GM18505 (cell line): ENCODE measurements around the gene SEPSECS.
A peak's percentile ranks its signal among the peaks of the same experiment; 100 is the strongest.
"Not testable (repeated sequence)": the region's sequence is repeated elsewhere in the genome, so short reads cannot be mapped to it uniquely, and the experiment has no call there.

Experiments
- ATAC-seq: cut with Tn5 transposase; IDR thresholded peaks from one replicate; pipeline ENCODE4 v1.9.1; 2021; ENCODE audit not compliant: unreplicated experiment
- POLR2A ChIP-seq: IDR thresholded peaks from 4 replicates; pipeline ENCODE4 v1.6.1; 2011; ENCODE audit warnings: borderline replicate concordance; ENCODE audit not compliant: insufficient read depth, insufficient read length; ENCODE audit errors: extremely low read depth

Gene SEPSECS

DNA sequence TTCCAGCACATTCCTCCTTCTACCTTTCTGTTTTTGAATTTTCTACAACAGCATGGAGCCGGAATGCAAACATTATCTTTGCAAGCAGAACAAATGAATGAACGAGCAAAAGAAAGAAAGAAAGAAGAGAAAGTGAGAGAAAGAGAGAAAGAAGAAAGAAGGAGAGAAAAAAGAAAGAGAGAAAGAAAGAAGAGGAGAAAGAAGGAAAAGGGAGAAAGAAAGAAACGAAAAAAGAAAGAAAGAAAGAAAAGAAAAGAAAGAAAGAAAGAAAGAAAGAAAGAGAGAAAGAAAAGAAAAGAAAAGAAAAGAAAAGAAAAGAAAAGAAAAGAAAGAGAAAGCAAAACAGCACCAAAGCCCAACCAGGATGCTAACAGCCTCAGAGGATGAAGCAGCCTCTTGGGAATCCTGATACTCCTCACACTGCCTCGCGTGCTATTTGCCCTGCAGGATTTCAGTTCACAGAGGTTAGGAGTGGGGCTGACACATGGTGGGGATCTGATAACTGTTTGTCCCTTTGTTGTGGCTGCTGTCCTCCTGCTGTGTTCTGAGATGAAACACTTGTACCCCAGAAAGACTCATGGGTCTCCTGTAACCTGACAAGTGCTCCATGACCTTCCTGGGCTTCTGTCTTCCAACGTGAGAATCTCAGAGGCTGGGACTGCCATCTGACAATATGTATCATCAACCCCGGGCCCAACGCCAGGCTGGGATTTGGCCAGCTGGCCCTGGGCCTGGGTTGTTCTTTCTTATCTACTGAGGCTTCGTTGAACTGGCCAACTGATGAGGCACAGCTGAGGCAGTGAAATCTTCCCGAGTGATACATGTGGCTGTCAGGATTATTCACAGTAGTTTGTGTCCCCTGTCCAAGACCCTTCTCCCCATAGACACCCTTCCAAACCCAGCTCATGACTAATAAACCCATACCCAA, 61.0 kb downstream of the SEPSECS start:
- no peak for TF ChIP-seq POLR2A
- ATAC-seq = no peak

DNA sequence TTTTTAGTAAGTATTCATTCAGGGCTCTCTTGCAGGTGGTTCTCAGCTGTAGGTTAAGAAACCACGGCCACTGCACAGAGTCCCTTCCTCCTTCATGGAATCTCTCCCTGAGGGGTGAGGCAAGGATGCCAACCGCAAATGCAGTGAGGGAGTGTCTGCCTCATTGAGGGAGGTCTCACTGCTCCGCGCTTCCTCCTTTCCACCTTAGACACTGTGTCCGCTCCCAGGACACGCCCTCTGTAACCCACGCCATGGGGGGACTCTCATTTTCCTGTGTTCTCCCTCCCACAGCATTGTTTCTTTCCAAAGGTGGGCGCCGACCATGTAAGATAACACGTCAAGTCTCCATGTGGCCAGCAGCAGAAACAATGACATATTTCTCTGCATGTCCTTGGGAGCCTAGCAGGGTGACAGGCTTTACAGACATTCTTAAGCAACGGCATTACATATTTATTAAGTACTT, 63.2 kb downstream of the SEPSECS start:
- ATAC-seq = no peak

DNA sequence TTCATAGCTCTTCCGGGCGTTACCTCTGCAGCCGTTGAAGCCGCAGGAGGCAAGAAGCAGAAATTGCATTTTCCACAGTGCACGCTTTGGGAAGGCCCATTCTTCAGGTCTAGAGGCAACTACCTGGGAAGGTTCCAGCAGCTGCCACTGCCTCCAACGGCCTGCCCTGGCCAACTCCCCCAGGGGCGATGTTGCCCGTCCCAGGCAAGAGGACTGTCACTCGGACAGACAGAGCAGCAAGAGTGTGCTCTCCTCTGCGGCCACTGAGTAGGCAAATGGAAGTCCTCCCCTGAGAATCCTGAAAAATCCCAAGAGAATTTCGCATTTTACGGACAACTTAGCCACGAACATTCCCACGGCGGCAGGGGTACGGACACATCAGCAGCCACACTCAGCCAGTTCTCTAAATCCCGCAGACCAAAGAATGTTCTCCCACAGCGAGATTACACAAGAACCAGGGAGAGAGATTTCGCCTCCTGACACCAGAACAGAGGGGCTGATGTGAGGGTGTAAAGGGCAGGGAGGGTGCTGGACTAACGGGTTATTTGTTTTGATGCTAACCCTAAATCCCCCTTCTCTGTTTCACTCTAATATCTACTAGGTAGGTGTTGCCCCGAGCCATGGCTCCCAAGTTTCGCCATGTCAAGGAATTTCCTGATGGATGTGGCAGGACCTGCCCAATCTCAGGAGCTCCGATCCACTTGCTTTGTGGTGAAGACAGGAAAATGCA, 63.8 kb downstream of the SEPSECS start:
- ATAC-seq = no peak
- no peak for TF ChIP-seq POLR2A

More for the DNA sequence above, 63.2 kb downstream of the SEPSECS start:
- TF ChIP-seq POLR2A = no peak

DNA sequence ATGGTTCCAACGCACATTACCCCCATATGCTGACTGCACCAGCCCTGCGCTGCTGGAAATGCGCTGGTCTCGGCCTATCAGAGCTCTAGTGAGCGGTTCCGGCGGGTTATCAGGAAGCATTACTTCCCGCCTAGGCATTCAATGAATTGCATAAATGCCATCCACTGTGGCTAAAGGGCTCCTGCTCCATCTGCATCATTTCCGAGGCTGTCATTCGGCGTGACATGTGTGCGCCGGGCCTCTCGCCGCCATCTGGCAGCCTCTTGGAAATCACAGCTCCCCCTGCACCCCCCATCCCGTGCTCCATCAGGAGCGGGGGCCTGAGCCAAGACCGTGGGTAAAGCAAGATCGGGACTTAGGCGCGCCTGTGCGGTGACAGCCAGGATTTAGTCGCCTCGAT, 64.4 kb downstream of the SEPSECS start:
- no peak for ATAC-seq
- TF ChIP-seq POLR2A = no peak

- no peak for ATAC-seq
- no peak for TF ChIP-seq POLR2A
These were observed 68.1 kb downstream of the SEPSECS start for GRCh38 chr4:25092139-25092538.

DNA sequence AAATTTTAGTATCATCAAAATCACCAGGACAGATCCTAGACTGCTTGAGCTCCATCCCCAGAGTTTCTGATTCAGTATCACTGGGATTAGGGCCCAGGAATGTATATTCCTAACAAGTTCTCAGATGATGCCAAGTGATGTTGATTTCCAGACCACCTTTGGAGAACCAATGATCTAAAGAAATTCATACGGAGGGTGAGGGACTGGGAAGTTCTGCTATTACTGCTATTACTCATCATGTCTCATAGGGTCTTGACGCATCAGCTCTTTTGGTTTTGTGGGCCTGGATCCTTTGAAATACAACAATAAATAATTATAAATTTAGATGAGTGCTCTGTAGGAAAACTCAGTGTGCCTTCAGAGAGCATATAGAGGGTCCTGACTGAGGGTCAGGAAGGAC, 69.7 kb downstream of the SEPSECS start:
- TF ChIP-seq POLR2A = no peak
- no peak for ATAC-seq

GRCh38 chr4:25089051-25089763, 71.0 kb downstream of the SEPSECS start:
- TF ChIP-seq POLR2A = no peak
- no peak for ATAC-seq

- TF ChIP-seq POLR2A = no peak
These were observed 71.9 kb downstream of the SEPSECS start for GRCh38 chr4:25088093-25088952.

GRCh38 chr4:25085671-25086070, 74.6 kb downstream of the SEPSECS start:
- no peak for TF ChIP-seq POLR2A
- no peak for ATAC-seq

More at GRCh38 chr4:25088093-25088952, 71.9 kb downstream of the SEPSECS start:
- ATAC-seq = peak; percentile 59

DNA sequence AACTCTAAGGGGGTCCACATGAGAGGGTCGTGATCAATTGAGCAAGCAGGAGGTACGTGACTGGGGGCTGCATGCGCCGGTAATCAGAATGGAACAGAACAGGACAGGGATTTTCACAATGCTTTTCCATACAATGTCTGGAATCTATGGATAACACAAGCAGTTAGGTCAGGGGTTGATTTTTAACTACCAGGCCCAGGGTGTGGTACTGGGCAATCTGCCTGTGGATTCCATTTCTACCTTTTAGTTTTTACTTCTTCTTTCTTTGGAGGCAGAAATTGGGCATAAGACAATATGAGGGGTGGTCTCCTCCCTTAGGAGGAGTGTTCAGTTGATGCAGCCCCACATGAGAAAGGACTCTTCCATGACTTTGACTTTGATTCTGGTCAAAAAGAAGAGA, 76.8 kb downstream of the SEPSECS start:
- ATAC-seq = not testable (repeated sequence)

DNA sequence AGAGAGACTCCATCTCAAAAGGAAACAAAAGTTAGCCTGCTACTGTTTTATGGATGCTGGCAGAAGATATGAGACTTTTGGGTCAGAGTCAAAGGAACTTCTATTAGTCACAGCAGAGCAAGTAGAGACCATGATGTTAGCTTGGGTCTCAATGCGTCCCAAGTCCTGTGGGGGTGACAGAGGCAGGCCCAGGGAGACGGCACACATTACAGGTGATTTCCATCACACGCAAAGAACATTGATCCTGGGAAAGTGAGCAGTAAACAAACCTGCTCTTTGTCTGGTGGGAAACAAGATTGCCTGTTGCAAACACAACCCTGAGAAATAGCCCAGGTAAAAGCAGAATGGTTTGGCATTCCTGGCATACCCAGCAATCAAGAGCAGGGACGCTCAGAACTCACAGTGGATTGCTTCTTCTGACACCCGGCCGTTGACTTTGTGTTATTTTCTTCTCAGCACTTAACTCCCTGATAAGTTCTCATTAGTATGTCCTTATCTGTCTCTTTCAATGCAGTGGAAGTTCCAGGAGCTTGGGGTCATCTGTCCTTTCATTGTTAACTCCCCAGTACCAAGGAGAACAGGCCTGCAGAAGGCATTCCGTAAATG, 78.3 kb downstream of the SEPSECS start:
- no peak for ATAC-seq
- TF ChIP-seq POLR2A = no peak

DNA sequence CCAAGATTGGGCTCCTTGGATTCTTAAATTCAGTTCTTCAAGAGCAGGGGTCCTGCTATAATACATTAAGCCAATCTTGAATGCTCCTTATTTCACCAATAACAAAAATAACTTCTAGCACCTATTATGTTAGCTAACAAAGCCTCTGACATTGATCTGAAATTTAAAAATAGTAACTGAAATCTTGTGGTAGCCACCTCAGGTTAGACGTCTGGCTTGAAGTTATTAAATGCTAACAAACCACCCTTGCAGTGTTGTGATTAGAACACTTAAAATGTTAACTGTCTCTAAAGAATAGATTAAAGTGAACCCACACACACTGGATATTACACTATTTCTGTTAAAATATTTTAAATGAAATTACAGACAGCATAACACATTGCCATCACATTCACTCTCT, 79.7 kb downstream of the SEPSECS start:
- ATAC-seq = no peak
- no peak for TF ChIP-seq POLR2A
